Left colon (tissue), 2 donors: ENCODE data around the gene STX16. TPM values are rescaled to one million over a fixed set of nuclear protein-coding genes. Genes with fewer than 3 reads are reported as not detected.

Source experiments
- ATAC-seq: fragments of 200-7000 bp; cut with Tn5 transposase; one replicate; pipeline ENCODE4 v1.9.1; 2020; ENCODE audit warnings: mild to moderate bottlenecking, moderate library complexity
- DNase-seq, 2 donors: peaks; one replicate each; pipeline ENCODE4 v3.0.0-alpha.2; 2020
- intact Hi-C, 2 donors: fragments of 100-400 bp; cut with DNase I in 1 of 2; cut with micrococcal nuclease in 1 of 2; formaldehyde crosslinking; loops; one replicate each; pipeline versions ENCODE4 v1.11.2 to v1.14.0; 2022; cut with DNase I, micrococcal nuclease
- long read RNA-seq: library from polyadenylated mRNA; unstranded; transcript quantifications from one replicate; pipeline ENCODE4 v2.0.0, GENCODE V29; 2021
- total RNA-seq, 2 donors: library from RNA; stranded (reverse); fragmentation: NEBNext Ultra II Directional; extraction: Animal tissue kit (Norgen Biotek cat#: 25700); gene quantifications; one replicate each; pipeline ENCODE4 v1.2.1, GENCODE V29; 2021
- donor health status: DM: no; HTN: no; CAD: no.
- donor health status: DM: yes; HTN: yes; CAD: no.

STX16 gene, protein sequence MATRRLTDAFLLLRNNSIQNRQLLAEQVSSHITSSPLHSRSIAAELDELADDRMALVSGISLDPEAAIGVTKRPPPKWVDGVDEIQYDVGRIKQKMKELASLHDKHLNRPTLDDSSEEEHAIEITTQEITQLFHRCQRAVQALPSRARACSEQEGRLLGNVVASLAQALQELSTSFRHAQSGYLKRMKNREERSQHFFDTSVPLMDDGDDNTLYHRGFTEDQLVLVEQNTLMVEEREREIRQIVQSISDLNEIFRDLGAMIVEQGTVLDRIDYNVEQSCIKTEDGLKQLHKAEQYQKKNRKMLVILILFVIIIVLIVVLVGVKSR
- 10 to 100 TPM; 39.6 to 40.7 TPM for total RNA-seq
- long read RNA-seq, full-length matches to known transcripts: 4 of 7 reads
- long read RNA-seq, partial matches to known transcripts: 0 of 7 reads
- long read RNA-seq, other reads (novel, unspliced or antisense): 3 of 7 reads

DNA sequence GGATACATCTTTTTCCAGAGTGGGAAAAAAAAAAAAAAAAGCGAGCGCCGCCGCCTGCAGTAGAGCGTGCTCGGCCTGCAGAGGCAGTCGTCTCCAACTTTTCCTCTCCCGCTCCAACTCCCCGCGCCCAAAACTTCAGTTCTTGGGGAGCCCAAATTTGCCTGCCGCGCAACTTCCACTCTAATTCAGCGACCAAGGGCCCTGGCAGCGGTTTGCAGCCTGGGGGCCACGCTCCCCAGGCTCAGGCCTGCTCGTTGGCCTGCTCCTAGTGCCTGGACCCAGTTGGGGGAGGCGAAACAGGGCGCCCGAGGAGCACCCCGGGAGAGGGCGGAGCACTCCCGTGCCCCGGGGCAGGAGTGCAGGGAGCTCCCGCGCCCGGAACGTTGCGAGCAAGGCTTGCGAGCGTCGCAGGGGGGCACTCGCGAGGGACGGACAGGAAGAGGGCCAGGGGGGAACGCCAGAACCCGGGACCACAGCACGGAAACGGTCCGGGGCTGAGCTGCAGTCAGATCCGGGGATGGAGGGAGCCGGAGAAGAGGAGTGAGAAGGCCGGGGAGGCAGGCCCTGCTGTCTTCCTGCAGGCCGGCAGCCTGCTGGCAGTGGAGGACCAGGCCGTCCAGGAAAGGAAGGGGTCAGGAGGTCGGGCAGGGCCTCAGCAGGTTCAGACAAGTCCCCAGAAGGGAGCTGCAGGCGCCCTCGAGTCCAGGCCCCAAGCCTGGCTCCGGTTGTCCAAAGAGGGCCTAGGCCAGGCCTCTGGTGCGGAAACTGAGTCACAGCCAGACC is at the start of gene STX16:
Gene STX16, plus strand, starts transcription at position 508 of the 783 bp plus-strand sequence. CDS start 724 bp downstream, outside the sequence.
- ATAC-seq (peak; percentile 89), DNase-seq (peak; percentile 91 to 92)
- intact Hi-C loops: loop anchor here in 1 of 2 donors (10.0 kb wide), 2 partner anchors 194 to 416 kb away; no protein-coding TSS in a partner anchor

DNA sequence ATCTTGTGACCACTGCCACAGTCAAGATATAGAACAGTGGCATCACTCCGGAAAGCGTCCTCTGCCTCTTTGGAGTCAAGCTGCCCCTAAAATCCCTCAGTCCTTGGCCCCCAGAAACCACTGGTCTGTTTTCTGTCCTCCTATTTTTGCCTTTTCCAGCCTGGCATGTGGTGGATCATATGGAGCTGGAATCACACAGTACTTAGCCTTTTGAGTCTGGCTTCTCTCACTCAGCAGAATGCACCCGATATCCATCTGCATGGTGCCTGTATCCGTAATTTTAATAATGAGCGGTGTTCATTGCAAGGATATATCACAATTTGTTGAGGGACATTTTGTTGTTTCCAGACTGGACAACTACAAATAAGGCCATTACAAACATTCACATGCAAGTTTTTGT is 49.0 kb upstream of the STX16 start:
- intact Hi-C loops: no loop called here
- ATAC-seq: no peak
- DNase-seq: no peak

DNA sequence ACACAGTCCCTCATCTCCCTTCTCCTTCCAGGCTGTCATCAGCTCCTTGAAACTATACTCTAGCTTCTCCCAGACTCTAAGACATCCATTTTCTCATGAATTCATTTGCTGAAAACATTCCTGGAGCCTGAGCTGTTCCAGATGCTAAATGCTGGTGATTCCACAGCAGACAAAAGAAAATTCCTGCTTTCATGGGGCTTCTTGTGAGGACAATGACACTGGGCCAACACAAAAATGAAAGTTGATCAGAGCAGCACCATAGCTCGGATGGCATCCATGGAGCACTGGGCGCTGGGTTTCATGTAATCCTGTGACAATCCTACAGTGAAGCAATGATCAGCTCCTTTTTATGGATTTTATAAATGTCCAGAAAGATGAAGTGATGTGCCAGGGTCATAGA is 47.4 kb upstream of the STX16 start:
- intact Hi-C loops: no loop called here
- DNase-seq (no peak), ATAC-seq (no peak)

DNA sequence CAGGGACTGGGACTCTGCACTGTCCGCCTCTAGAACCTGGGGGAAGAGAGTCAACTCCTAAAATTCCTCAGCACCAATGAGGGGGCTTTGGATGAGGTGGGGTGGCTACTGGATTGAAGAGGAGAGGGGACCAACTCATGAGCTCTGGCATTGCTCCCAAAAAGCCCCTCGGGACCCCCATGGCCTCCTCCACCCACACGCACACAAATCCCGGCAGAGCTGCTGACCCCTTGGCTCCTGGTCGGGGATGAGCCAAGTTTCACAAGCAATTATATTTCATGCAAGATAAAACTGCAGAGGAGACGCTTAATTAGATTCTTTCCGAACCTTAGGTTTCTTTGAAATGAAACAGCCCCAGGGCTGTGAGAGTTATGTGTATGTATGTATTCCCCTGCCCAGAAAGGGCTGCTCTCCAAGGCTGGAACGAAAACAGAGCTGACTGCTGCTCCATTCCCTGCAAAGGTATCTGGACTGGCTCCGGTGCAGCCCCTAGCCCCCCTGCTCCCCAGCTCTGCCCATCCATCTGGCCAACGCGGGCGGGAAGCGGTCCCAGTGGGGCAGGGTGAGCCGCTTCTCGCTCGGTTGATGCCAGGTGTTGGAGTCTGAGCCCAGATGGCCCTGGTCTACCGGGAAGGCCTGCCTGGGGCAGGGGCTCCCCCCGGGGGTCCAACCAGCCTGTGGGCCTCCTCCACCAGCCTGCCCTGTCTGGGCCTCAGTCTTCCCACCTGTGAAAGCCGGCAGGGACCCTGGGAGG is 46.8 kb upstream of the STX16 start:
- no peak for ATAC-seq
- peak in 1 of 2 donors; percentile 42 for DNase-seq
- intact Hi-C loops: no loop called here

DNA sequence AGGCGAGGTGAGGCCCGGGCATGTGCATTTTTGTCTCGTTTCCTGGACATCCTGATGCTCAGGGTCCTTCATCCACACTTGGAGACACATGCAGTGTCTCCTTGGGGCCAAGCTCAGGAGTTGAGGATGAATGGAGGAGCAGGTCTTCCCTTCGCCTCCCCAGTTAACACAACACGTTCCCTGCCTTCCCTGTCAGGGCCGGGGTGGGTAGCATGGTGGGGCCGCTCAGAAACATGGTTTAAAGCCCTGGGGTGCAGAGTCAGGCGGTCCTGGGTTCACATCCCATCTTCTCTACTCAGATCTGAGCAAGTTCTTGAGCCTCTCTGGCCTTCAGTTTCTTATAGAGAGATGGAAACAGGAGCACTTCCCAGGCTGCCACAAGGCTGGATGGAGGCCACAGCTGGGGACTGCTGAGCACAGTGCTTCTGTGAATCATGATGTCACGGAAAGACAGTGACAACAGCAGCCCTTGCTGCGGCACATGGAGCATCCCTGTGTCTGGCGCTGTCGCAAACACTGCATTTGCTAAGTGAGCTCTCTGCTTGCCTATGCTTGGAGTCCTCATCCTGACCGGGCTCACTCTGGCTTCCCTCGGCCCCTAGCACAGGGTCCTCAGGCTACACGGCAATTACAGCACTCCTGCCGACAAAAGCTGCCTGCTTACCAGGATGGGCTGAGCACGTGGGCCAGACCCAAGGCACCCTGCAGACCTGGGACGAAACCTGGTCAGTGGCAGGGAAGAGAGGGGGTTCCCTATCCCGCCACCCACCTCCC is 45.6 kb upstream of the STX16 start:
- ATAC-seq (no peak), DNase-seq (no peak)
- intact Hi-C loops: no loop called here

DNA sequence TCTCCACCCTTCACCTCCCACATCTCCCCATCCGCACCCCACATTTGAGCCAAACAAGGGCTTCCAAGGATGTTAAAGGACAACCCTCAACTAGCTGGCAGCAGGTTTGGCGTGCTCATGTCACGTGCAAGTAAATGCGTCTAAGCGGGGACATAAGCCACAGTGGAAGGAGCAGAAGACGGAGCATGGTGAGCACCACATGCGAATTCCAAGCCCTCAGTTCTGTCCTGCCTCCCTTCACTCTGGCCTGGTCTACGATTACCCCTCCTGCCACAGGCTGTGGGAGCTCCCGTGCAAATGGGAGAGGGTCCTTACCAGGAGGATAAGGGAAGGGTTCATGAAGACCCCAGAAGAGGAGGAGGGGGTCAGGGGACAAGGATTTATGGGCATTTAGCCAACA is 44.9 kb upstream of the STX16 start:
- DNase-seq (no peak), ATAC-seq (no peak)
- intact Hi-C loops: no loop called here

DNA sequence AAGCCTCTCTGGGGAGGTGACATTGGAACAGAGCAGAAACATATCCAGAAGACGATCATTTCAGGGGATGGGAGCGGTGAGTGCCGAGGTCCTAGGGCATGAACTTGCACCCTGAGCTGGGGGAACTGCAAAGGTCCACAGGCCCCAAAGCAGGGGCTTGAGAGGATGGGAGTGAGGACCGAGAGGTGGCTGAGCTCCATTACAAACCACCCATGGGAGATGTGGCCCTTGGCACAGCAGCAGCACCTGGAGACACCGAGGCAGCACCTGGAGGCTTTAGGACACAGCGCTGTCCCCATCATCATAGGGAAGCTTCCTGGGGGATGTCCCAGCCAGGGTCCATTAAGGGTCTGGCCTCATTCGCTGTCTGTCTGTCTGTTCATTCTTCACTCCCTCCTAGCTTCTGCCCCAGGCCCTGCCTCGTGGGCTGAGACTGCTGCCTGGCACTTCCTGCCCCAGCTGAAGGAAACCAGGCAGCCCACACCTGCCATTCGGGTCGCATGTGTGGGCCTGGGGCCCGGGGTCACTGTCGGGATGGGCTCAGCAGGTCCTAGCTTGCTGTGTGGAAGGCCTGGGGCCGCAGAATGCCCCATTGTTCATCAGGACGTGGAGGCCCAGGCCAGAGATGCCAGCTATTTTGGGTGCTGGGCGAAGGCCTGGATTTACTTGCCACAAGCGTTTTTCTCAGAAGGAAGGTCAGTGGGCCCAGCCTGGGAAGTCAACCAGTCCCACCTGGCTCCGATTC is 42.8 kb upstream of the STX16 start:
- ATAC-seq (no peak), DNase-seq (no peak)
- intact Hi-C loops: no loop called here

DNA sequence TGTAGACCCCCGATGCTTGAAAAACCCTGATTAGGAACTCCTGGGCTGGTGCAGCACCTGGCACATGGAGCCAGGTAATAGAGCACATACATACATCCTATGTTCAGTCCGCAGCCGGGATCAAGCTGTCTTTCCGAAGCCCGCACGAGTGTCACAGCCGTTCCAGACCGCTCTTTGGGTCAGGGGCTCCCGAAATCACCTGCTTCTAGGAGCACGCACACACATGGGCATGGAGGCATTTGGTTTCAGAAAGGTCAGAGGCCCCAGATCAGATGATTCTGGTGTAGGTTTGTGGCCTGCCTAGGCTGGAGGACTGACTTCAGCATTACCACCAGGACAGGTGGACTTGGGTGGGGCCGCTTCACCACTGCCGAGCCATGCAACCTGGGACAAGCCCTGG is 42.1 kb upstream of the STX16 start:
- intact Hi-C loops: no loop called here
- ATAC-seq: no peak
- DNase-seq: no peak

DNA sequence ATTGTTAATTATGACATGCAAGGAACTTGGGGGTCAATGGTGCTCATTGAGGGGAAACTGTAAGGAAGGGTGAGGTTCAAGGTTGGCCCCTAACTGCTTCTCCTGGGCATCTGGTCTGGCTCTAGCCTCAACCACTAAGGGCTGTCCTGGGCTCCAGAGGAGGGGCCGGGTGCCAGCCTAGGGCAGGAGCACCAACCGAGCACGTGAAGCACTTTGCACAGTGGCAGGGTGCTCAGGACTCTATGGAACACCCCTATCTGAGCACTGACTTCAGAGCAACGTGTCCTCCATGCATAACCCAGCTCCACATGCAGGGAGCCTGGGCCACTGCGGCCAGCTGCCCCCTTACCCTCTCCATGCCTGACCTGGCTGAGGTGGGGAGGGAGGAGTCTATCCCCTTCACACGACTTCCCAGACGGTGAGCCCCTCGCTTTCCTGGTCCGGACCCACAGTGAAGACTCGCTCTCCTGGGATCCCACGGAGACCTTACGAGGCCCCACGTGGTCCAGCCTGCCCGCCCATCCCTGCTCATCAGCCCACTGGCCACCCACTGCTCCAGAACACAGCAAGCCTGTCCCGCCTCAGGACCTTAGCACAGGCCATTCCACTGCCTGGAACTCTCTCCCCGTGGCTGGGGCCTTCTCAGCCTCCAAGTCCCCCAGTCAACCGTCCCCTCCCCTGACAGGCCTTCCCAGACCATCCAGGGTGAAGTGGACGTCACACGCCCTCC is 40.8 kb upstream of the STX16 start:
- intact Hi-C loops: no loop called here
- DNase-seq (no peak), ATAC-seq (no peak)

DNA sequence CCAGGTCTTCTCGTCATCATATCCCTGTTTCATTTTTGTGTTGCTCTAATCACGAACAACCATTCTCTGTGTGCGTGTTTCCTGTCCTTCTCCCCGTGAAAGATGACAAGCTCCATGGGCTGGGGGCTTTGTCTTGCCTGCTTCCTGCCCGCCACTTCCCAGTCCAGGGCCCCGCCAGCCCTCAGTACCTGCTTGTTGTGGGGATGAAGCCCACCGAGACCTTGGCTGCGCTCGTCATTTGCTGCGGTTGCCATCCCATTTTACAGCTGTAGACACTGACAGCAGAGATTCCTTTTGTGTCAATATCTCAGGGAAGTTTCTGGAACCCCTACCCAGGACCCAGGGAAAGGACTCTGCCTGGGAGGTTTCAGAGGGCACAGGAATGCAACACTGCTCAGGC is 40.3 kb upstream of the STX16 start:
- intact Hi-C loops: no loop called here
- ATAC-seq (no peak), DNase-seq (no peak)

DNA sequence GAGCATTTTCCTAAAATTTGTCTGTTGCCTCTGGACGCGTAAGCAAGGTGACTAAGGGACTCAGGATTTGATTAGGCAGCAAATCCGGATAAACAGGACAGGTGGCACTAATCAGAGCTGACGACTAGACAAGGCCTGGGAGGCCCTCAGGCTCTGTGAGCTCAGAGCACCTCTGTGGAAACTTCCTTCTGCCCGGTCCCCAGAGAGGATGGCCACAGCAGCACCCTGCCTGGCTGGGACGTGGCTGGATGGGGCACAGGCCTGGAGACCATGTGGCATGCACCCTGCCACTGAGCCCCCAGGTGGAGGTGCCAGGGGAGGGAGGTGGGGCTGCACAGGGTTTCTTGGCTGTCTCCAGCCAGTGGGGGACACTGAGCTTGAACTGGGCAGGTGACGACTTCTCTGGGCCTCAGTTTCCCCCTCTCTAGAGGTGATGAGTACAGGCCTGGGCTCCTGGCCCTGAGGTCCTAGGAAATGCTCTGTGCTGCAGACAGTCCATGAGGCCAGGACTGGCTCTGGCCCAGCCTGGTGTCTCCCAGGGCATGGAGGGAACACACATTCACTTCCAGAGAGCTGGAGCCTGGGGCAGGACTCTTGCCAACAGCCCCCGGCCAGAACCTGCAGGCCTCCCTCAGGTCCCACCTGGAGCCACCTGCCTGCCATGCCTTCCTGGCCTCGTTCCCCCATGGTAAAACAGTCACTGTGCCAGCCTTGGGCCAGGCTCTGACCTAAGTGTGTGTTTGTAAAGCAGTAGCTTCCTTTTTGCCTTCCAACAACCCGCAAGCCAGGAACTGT is 39.6 kb upstream of the STX16 start:
- ATAC-seq (no peak), DNase-seq (no peak)
- intact Hi-C loops: no loop called here

DNA sequence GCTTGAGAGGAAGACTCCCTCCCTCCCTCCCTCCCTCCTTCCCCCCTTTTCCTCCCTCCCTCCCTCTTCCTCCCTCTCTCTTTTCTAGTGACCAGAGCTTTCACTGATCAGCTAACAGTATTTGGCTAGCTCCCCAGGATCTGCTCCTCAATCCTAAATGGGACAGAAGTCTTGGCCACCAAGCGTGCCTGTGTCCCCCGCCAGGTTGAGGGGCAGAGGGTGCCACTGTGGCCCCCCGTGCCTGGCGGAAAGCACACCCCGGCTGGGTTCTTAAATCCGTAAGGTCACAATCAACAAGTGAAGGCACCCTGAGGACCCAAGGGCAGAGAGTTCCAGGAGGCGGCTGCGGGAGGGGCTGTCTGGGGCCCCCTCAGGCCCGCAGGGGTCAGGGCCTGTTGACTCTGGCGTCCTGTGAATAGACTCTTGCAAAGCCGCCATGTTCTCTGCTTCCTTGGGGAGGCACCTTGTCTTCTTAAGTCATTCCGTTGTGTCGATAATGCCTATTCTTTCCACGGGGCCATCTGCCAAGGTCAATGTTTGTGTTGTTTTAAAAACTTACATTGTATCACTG is 38.9 kb upstream of the STX16 start:
- DNase-seq: no peak
- intact Hi-C loops: no loop called here
- no peak for ATAC-seq

DNA sequence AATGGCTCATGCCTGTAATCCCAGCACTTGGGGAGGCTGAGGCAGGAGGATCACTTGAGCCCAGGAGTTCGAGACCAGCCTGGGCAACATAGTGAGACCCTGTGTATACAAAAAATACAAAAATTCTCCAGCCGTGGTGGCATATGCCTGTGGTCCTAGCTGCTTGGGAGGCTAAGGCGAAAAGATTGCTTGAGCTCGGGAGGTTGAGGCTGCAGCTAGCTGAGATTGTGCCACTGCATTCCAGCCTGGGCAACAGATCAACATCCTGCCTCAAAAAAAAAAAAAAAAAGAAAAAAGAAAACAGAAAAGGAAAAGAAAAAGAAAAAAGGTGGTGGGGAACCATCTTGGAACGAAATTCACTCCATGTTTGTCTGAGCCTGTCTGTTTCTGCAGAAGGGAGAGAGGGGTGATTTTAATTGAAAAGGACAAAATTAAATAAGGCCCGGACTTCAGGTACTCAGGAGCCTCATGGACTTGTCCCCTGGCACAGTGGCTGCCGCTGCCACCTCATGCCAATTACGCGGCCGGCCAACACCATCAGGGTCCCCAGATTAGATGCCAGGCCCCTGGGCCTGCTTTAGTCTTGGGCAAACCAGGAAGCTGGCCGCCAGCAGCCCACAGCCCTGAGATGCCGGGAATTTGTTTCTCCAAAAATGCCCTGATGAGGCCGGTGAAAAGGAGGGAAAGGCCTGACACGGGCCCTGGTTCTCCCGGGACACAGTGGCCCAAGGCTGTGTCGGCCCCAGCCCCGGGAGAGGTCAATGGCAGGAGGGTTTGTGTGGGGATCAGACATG is 37.8 kb upstream of the STX16 start:
- intact Hi-C loops: no loop called here
- ATAC-seq (no peak), DNase-seq (no peak)

DNA sequence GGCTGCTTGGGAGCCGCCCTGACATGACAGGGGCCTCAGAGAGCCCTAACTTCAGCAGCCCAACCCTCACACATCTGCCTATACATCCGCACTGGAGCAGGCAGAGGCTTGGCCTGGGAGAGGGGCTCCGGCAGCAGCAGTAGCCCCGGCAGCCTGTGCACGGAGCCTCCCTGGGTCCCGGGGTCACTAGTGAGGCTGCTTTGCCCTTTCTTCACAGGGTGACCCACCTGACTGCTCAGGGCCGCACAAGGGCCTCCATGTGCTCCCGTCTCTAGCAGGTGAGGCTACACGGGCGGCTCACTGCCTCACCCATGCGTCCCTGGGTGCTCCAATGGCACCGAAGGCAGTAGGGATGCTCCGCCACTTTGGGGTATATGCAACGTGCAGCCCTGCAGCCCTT is 36.7 kb upstream of the STX16 start:
- intact Hi-C loops: no loop called here
- no peak for DNase-seq

DNA sequence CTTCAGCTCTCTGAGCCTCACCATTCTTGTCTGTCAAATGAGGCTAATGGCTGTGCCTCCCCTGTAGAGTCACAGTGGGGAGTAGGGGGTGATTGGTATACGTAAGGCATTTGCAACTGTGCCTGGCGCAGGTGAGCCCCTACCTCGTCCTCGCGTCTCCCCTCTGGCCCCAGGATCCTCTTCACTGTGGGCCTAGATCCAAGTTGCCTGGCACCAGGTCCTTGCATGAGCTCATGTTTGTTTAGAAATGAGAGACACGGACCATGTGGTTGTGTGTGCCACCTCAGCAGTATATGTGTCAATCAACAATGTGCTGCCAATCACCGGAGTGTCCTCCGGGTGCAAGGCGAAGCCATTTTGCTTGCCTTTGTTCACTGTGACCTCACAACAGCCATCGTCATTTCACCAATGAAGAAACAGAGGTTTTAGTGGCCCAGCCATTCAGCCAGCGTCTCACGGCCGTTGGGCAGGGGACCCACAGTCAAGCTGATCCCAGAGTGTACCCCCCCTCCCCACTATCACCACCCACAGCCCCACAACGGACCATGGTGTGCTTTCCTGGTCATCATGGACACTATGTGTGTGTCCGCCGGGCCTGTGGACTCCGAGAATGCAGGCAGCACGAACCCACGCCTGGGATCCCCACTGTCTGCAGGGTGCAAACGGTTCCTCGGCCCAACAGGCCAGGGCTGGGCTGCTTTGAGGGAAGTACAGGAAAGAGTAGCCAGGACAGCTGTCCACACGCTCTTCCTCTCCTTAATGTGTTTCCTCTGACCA is 35.9 kb upstream of the STX16 start:
- DNase-seq: no peak
- intact Hi-C loops: no loop called here
- ATAC-seq: no peak

More for the DNA sequence above, 36.7 kb upstream of the STX16 start:
- ATAC-seq: no peak
